Cardiac muscle cell (in vitro differentiated cells and primary cell): Measurements from ENCODE around the gene HS3ST3A1. TPM values are rescaled to one million over a fixed set of nuclear protein-coding genes. Genes with fewer than 3 reads are reported as not detected.
A peak's percentile ranks its signal among the peaks of the same experiment; 100 is the strongest.

ENCODE experiments used
- DNase-seq, 2 donors: peaks; one replicate each; pipeline versions ENCODE4 v3.0.0 to v3.0.0-alpha.2; 2010 to 2017; ENCODE audit warnings: low read depth in 1 of 2, low spot score in 1 of 2
- H3K27ac ChIP-seq: fragments of 200-600 bp; sonication (generic); 2 replicates; pipeline ENCODE4 v1.5.1; 2016
- H3K27me3 ChIP-seq: fragments of 200-600 bp; sonication (generic); 2 replicates; pipeline ENCODE4 v1.6.0; 2016; ENCODE audit warnings: control low read depth
- H3K36me3 ChIP-seq: fragments of 200-600 bp; sonication (generic); 2 replicates; pipeline ENCODE4 v1.5.1; 2016; ENCODE audit warnings: control low read depth
- H3K4me1 ChIP-seq: fragments of 200-600 bp; sonication (generic); 2 replicates; pipeline ENCODE4 v1.8.1; 2017; ENCODE audit warnings: low read depth, mild to moderate bottlenecking, mixed run types
- H3K4me3 ChIP-seq: fragments of 200-600 bp; sonication (generic); 2 replicates; pipeline ENCODE4 v1.5.1; 2016; ENCODE audit warnings: mild to moderate bottlenecking
- H3K9me3 ChIP-seq: fragments of 200-600 bp; sonication (generic); 2 replicates; pipeline ENCODE4 v1.5.1; 2017; ENCODE audit warnings: low read depth, mild to moderate bottlenecking, control low read depth
- CTCF ChIP-seq: IDR thresholded peaks from 2 replicates; pipeline ENCODE4 v1.5.1; 2012; ENCODE audit warnings: low read depth, mild to moderate bottlenecking, low read length
- polyA plus RNA-seq: library from polyadenylated mRNA; unstranded; fragments of >200 nt; fragmentation: Nextera tagmentation; extraction: Ambion mirVana; gene quantifications from 2 replicates; pipeline ENCODE4 v1.2.1, GENCODE V29; 2016
- total RNA-seq: library from RNA; depleted of rRNA; stranded (reverse); fragments of >200 nt; gene quantifications from 2 replicates; pipeline ENCODE4 v1.2.3, GENCODE V29; 2016

The HS3ST3A1 gene
- total and polyA plus RNA-seq, 2 experiments from 2014 or later: 8.2 to 20.6 TPM

DNA sequence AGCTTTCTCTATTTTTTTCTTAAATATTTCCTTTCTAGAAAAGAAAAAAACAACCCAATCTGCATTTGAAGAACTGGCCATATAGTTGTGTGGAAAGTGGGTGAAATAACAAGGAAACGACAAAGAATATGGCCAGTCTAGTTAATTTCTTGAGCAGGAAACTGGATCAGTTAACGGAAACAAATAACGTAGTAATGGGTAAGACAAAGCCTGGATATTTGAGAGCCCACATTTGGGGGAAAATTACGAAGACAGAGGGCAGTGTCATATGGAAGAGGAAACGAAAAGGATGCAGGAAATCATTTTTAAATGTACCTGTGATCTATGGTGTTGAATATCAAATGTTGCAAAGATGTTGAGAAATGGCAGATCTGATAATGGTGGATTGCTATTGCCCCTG, 78.6 kb downstream of the HS3ST3A1 start:
- H3K9me3 ChIP-seq: no peaks in the 10 kb centered on the region
- no peak for TF ChIP-seq CTCF
- no peak overlapping the region for H3K4me3 ChIP-seq
- H3K4me1 ChIP-seq: peaks cover 8% of the 10 kb centered on the region
- no peaks in the 10 kb centered on the region for H3K36me3 ChIP-seq
- no peaks in the 10 kb centered on the region for H3K27me3 ChIP-seq
- no peak overlapping the region for H3K27ac ChIP-seq
- DNase-seq: no peak

DNA sequence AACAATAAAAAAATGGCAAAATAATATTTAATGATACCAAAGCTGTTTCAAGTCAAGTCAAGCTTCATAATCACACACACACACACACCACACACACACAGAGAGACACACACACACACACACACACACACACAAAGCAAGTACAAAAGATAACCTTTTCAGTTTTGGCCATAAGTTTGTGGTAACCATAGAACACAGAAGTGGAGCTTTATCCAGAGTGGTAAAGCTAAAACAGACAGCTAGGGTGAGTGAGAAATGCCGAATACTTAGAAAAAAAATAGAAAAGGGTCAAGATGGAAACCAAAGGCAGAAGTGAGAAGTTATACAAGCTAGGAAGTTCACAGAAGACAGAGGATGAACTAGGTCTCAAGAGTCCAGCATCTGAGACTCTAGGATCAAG, 79.0 kb downstream of the HS3ST3A1 start:
- no peak for TF ChIP-seq CTCF
- H3K27ac ChIP-seq: no peak overlapping the region
- H3K36me3 ChIP-seq: no peaks in the 10 kb centered on the region
- no peak overlapping the region for H3K4me3 ChIP-seq
- H3K4me1 ChIP-seq: peaks cover 8% of the 10 kb centered on the region
- H3K27me3 ChIP-seq: no peaks in the 10 kb centered on the region
- no peaks in the 10 kb centered on the region for H3K9me3 ChIP-seq
- DNase-seq: no peak

- Histone ChIP-seq H3K27ac (no peak overlapping the region), H3K4me3 (no peak overlapping the region)
- no peak for TF ChIP-seq CTCF
Measured at GRCh38 chr17:13521784-13522183, 79.9 kb downstream of the HS3ST3A1 start.

GRCh38 chr17:13520899-13521572, 80.7 kb downstream of the HS3ST3A1 start:
- Histone ChIP-seq H3K27me3 (no peaks in the 10 kb centered on the region), H3K36me3 (no peaks in the 10 kb centered on the region), H3K9me3 (no peaks in the 10 kb centered on the region), H3K27ac (no peak overlapping the region), H3K4me3 (no peak overlapping the region), H3K4me1 (peaks cover 7% of the 10 kb centered on the region)
- no peak for TF ChIP-seq CTCF
- peak in 1 of 2 donors; percentile 89 for DNase-seq

More at GRCh38 chr17:13521784-13522183, 79.9 kb downstream of the HS3ST3A1 start:
- Histone ChIP-seq H3K4me1 (peaks cover 8% of the 10 kb centered on the region), H3K9me3 (no peaks in the 10 kb centered on the region), H3K27me3 (no peaks in the 10 kb centered on the region), H3K36me3 (no peaks in the 10 kb centered on the region)
- no peak for DNase-seq

GRCh38 chr17:13518261-13519000, 83.3 kb downstream of the HS3ST3A1 start:
- Histone ChIP-seq H3K4me1 (peaks cover under 1% of the 10 kb centered on the region), H3K27ac (no peak overlapping the region), H3K4me3 (no peak overlapping the region), H3K36me3 (no peaks in the 10 kb centered on the region), H3K9me3 (no peaks in the 10 kb centered on the region), H3K27me3 (no peaks in the 10 kb centered on the region)
- TF ChIP-seq CTCF: no peak
- DNase-seq: no peak
